PC-3 (cell line): ENCODE measurements around the gene GOLT1A. TPM values are rescaled to one million over a fixed set of nuclear protein-coding genes. Genes with fewer than 3 reads are reported as not detected.

ENCODE experiments used
- ATAC-seq: fragments of 200-7000 bp; cut with Tn5 transposase; 2 replicates; pipeline ENCODE4 v1.9.1; 2020; ENCODE audit warnings: mild to moderate bottlenecking, moderate library complexity
- BruUV-seq: library from RNA; stranded (reverse); fragments of 400-500 nt; replicated peaks from 2 replicates; lab custom pipeline; 2021; lab: Mats Ljungman, UMichigan
- CTCF ChIA-PET: fragments of 300-600 bp; sonication (Branson Sonifier 250); formaldehyde crosslinking; loops from one replicate; lab custom pipeline; 2022; ENCODE audit warnings: antibody characterized with exemption; lab: Charles Lee
- POLR2A ChIA-PET: fragments of 300-600 bp; sonication (Branson Sonifier 250); formaldehyde crosslinking; loops from one replicate; lab custom pipeline; 2022; ENCODE audit warnings: antibody characterized with exemption; ENCODE audit not compliant: unreplicated experiment; lab: Charles Lee
- DNase-seq: peaks from one replicate; pipeline ENCODE4 v3.0.0-alpha.2; 2015
- H2AFZ ChIP-seq: fragments of 300-600 bp; sonication (generic); 2 replicates; pipeline ENCODE4 v1.6.0; 2016; ENCODE audit warnings: antibody characterized with exemption, low read length
- H3F3A ChIP-seq: fragments of 300-600 bp; sonication (generic); one replicate; pipeline ENCODE4 v1.6.0; 2017; ENCODE audit warnings: antibody characterized with exemption, low read length, control low read depth, mild to moderate bottlenecking; ENCODE audit not compliant: unreplicated experiment
- H3K27ac ChIP-seq: fragments of 300-600 bp; sonication (generic); 2 replicates; pipeline ENCODE4 v1.5.1; 2016; ENCODE audit warnings: mild to moderate bottlenecking, low read length
- H3K27me3 ChIP-seq: fragments of 300-600 bp; sonication (generic); 2 replicates; pipeline ENCODE4 v1.6.1; 2016; ENCODE audit warnings: low read length, mixed read lengths
- H3K36me3 ChIP-seq: fragments of 300-600 bp; sonication (generic); 2 replicates; pipeline ENCODE4 v1.6.1; 2016; ENCODE audit warnings: low read depth, mixed run types, low read length, mixed read lengths
- H3K4me1 ChIP-seq: fragments of 300-600 bp; sonication (generic); 2 replicates; pipeline ENCODE4 v1.5.1; 2016; ENCODE audit warnings: low read length; ENCODE audit not compliant: insufficient read depth
- H3K4me2 ChIP-seq: fragments of 300-600 bp; sonication (generic); 2 replicates; pipeline ENCODE4 v1.6.0; 2016; ENCODE audit warnings: low read length
- H3K4me3 ChIP-seq: fragments of 300-600 bp; sonication (generic); 2 replicates; pipeline ENCODE4 v1.5.1; 2016; ENCODE audit warnings: mild to moderate bottlenecking, low read length, mixed read lengths
- H3K79me2 ChIP-seq: fragments of 300-600 bp; sonication (generic); 2 replicates; pipeline ENCODE4 v1.6.1; 2017; ENCODE audit warnings: low read length, mixed read lengths
- H3K9ac ChIP-seq: fragments of 300-600 bp; sonication (generic); 2 replicates; pipeline ENCODE4 v1.6.0; 2016; ENCODE audit warnings: mild to moderate bottlenecking, low read length
- H3K9me2 ChIP-seq: fragments of 300-600 bp; sonication (generic); replicated peaks from 2 replicates; pipeline ENCODE4 v1.6.1; 2016; ENCODE audit warnings: mixed run types, low read length, mixed read lengths
- H3K9me3 ChIP-seq: fragments of 300-600 bp; sonication (generic); 2 replicates; pipeline ENCODE4 v1.6.1; 2016; ENCODE audit warnings: low read length, mixed read lengths
- H4K20me1 ChIP-seq: fragments of 300-600 bp; sonication (generic); 2 replicates; pipeline ENCODE4 v1.6.1; 2016; ENCODE audit warnings: low read length, mixed read lengths
- EZH2 ChIP-seq: fragments of 300-600 bp; sonication (generic); IDR thresholded peaks from one replicate; pipeline ENCODE4 v1.6.1; 2017; ENCODE audit warnings: antibody characterized with exemption, mild to moderate bottlenecking, low read length; ENCODE audit not compliant: unreplicated experiment
- EZH2phosphoT487 ChIP-seq: fragments of 300-600 bp; sonication (generic); IDR thresholded peaks from 2 replicates; pipeline ENCODE4 v1.6.1; 2018; ENCODE audit warnings: mild to moderate bottlenecking, antibody characterized with exemption, low read length, borderline replicate concordance
- intact Hi-C: fragments of 100-400 bp; cut with micrococcal nuclease; formaldehyde crosslinking; loops from 2 replicates; pipeline ENCODE4 v1.9.0; 2023
- total RNA-seq: library from RNA; depleted of rRNA; stranded (reverse); fragments of >200 nt; gene quantifications from 2 replicates; pipeline ENCODE4 v1.2.3, GENCODE V29; 2014
- TF ChIP-seq, protein P1 (sequence below): fragments of 300-600 bp; sonication (generic); conservative IDR thresholded peaks from 2 replicates; pipeline ENCODE4 v1.5.1; 2017; ENCODE audit warnings: antibody characterized with exemption, low read depth, mild to moderate bottlenecking, low read length

The GOLT1A gene
- total RNA-seq, 1 experiment from 2014 or later: 13.3 TPM

GRCh38 chr1:204180133-204180532 is 33.7 kb downstream of the GOLT1A start:
- H3K9me2 ChIP-seq: no peaks in the 10 kb centered on the region
- ChIA-PET CTCF (no interaction called here), POLR2A (interaction anchor here (1.3 kb wide), 1 partner anchor 18 kb away, joined by 6 read pairs; no protein-coding TSS in a partner anchor)
- H3K36me3 ChIP-seq: no peaks in the 10 kb centered on the region; the same call in 1 of the 2 replicates
- DNase-seq (no peak), ATAC-seq (no peak)
- H3K4me2 ChIP-seq: no peak overlapping the region
- no peak overlapping the region for H3K27ac ChIP-seq
- no peak overlapping the region for H2AFZ ChIP-seq
- no peaks in the 10 kb centered on the region for H3K27me3 ChIP-seq
- peaks cover 23% of the 10 kb centered on the region for H3K4me1 ChIP-seq
- no peak overlapping the region for H3K4me3 ChIP-seq
- TF ChIP-seq EZH2phosphoT487 (no peak), EZH2 (no peak)
- TF ChIP-seq, protein P1, sequence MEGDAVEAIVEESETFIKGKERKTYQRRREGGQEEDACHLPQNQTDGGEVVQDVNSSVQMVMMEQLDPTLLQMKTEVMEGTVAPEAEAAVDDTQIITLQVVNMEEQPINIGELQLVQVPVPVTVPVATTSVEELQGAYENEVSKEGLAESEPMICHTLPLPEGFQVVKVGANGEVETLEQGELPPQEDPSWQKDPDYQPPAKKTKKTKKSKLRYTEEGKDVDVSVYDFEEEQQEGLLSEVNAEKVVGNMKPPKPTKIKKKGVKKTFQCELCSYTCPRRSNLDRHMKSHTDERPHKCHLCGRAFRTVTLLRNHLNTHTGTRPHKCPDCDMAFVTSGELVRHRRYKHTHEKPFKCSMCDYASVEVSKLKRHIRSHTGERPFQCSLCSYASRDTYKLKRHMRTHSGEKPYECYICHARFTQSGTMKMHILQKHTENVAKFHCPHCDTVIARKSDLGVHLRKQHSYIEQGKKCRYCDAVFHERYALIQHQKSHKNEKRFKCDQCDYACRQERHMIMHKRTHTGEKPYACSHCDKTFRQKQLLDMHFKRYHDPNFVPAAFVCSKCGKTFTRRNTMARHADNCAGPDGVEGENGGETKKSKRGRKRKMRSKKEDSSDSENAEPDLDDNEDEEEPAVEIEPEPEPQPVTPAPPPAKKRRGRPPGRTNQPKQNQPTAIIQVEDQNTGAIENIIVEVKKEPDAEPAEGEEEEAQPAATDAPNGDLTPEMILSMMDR: no peak
- H3F3A ChIP-seq: no peaks in the 10 kb centered on the region
- no peaks in the 10 kb centered on the region for H3K9me3 ChIP-seq
- no TSS peak for BruUV-seq
- no peak overlapping the region for H3K9ac ChIP-seq
- H4K20me1 ChIP-seq: no peaks in the 10 kb centered on the region
- intact Hi-C loops: no loop called here
- peaks cover 20% of the 10 kb centered on the region for H3K79me2 ChIP-seq

DNA sequence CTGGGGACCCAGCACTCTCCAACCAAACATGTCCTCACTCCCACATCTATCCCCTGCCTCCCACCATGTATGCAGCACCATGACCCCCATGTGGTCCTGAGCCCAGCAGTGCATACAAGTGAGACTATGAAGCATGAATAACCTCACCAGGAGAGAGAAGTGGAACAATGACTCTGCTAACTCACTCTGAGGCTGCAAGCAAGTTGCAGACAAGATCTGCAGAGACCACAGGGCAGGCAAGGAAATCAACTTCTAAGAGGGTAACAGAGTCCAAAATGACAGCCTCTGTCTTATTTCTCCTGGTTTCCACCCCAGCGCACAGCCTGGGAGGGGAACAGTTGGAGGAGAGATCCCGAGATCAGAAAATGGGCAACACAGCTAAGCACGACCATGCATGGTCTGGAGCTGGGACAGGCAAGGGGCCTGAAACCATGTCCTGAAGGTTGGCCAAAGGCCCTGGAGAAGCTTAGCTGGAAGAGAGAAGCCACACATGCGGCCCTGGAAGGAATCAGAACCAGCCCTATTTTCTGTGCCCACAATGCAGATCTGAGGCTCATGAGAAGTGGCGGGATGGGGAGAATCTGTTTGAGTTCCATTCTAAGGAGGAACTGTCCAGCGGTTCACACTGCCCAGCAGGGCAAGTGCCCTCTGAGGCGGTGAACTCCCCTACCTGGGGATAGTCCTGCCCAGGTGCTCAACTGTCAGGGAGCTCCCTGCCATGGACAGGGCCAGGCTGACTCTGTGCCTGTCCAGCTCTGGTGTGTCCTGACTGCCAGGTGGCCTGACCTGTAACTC is 35.1 kb downstream of the GOLT1A start:
- Histone ChIP-seq H3K9ac (no peak overlapping the region), H3K4me3 (no peak overlapping the region), H2AFZ (no peak overlapping the region), H3F3A (no peaks in the 10 kb centered on the region), H3K27me3 (no peaks in the 10 kb centered on the region), H3K9me2 (no peaks in the 10 kb centered on the region), H3K4me2 (no peak overlapping the region), H3K79me2 (peaks cover 27% of the 10 kb centered on the region), H3K4me1 (peaks cover 38% of the 10 kb centered on the region), H3K9me3 (no peaks in the 10 kb centered on the region), H4K20me1 (no peaks in the 10 kb centered on the region), H3K27ac (no peak overlapping the region), H3K36me3 (no peaks in the 10 kb centered on the region; the same call in 1 of the 2 replicates)
- intact Hi-C loops: no loop called here
- ChIA-PET POLR2A (no interaction called here), CTCF (no interaction called here)
- ATAC-seq (no peak), DNase-seq (no peak)
- TF ChIP-seq, protein P1: no peak
- no peak for TF ChIP-seq EZH2phosphoT487
- no peak for TF ChIP-seq EZH2
- no TSS peak for BruUV-seq

DNA sequence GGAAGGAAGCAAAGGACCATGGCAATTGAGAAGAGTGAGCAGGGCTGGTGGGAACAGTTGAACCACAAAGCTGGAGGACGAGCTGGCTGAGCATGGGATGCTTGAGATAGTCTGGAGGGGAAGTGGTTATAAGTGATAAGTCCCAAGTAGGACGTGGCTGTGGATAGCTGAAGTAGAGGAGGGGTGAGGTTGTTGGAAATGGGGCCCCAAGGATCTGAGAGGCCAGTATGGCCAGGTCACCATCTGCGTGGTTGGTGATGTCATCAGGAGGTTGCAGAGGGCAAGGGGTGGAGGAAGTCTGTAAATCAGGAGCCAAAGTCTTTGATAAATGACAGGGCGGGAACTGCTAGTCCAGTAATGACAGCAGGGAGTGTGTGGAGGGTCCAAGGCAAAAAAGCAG is 36.7 kb downstream of the GOLT1A start:
- peaks cover 27% of the 10 kb centered on the region for H3K79me2 ChIP-seq
- ChIA-PET CTCF (no interaction called here), POLR2A (no interaction called here)
- H3K9me2 ChIP-seq: no peaks in the 10 kb centered on the region
- no peak overlapping the region for H2AFZ ChIP-seq
- no peak for TF ChIP-seq EZH2
- TF ChIP-seq EZH2phosphoT487: no peak
- TF ChIP-seq, protein P1: no peak
- ATAC-seq (no peak), DNase-seq (no peak)
- no peaks in the 10 kb centered on the region; the same call in 1 of the 2 replicates for H3K36me3 ChIP-seq
- no peaks in the 10 kb centered on the region for H3F3A ChIP-seq
- no peak overlapping the region for H3K9ac ChIP-seq
- intact Hi-C loops: no loop called here
- no peaks in the 10 kb centered on the region for H3K9me3 ChIP-seq
- H3K4me3 ChIP-seq: no peak overlapping the region
- no peaks in the 10 kb centered on the region for H4K20me1 ChIP-seq
- H3K4me1 ChIP-seq: peaks cover 53% of the 10 kb centered on the region
- BruUV-seq: no TSS peak
- H3K27ac ChIP-seq: no peak overlapping the region
- no peak overlapping the region for H3K4me2 ChIP-seq
- no peaks in the 10 kb centered on the region for H3K27me3 ChIP-seq
